ENCODE measurements around the gene MR1. TPM values are rescaled to one million over a fixed set of nuclear protein-coding genes. Genes with fewer than 3 reads are reported as not detected.

Gene MR1
- total RNA-seq, 2 donors from 2014 or later: 26.9 to 70.4 TPM

- no peak for DNase-seq (ENCODE audit: low spot score)
- Mint-ChIP-seq H3K4me3 (peak overlapping the region; percentile 97), H3K36me3 (peaks cover 50% of the 10 kb centered on the region), H3K4me1 (ENCODE audit: low read depth in 2 of 2) (peaks cover 42 to 66% of the 10 kb centered on the region in 2 donors), H3K9me3 (no peaks in the 10 kb centered on the region), H3K27ac (peak overlapping the region; percentile 3 to 98), H3K27me3 (no peaks in the 10 kb centered on the region)
- no peak for ATAC-seq
Measured at GRCh38 chr1:181092883-181093458, 59.2 kb downstream of the MR1 start.

- Mint-ChIP-seq H3K36me3 (peaks cover 43% of the 10 kb centered on the region), H3K27ac (peak overlapping the region; percentile 11 to 61), H3K4me1 (ENCODE audit: low read depth in 2 of 2) (peaks cover 53 to 75% of the 10 kb centered on the region in 2 donors), H3K27me3 (no peaks in the 10 kb centered on the region), H3K9me3 (no peaks in the 10 kb centered on the region), H3K4me3 (peak overlapping the region; percentile 37)
- no peak for DNase-seq (ENCODE audit: low spot score)
- ATAC-seq: no peak
Measured at GRCh38 chr1:181094416-181095212, 60.8 kb downstream of the MR1 start.

GRCh38 chr1:181095260-181095659 is 61.5 kb downstream of the MR1 start:
- H3K36me3 Mint-ChIP-seq: peaks cover 37% of the 10 kb centered on the region
- H3K4me3 Mint-ChIP-seq: peak overlapping the region; percentile 20
- no peaks in the 10 kb centered on the region for H3K9me3 Mint-ChIP-seq
- DNase-seq (ENCODE audit: low spot score) (no peak), ATAC-seq (no peak)
- H3K4me1 Mint-ChIP-seq (ENCODE audit: low read depth in 2 of 2): peaks cover 53 to 74% of the 10 kb centered on the region in 2 donors
- H3K27me3 Mint-ChIP-seq: no peaks in the 10 kb centered on the region
- no peak overlapping the region for H3K27ac Mint-ChIP-seq

- H3K36me3 Mint-ChIP-seq: peaks cover 32% of the 10 kb centered on the region
- no peaks in the 10 kb centered on the region for H3K27me3 Mint-ChIP-seq
- no peak for DNase-seq (ENCODE audit: low spot score)
- no peaks in the 10 kb centered on the region for H3K9me3 Mint-ChIP-seq
- no peak overlapping the region for H3K27ac Mint-ChIP-seq
- ATAC-seq: no peak
- no peak overlapping the region for H3K4me3 Mint-ChIP-seq
- peaks cover 58 to 79% of the 10 kb centered on the region in 2 donors for H3K4me1 Mint-ChIP-seq (ENCODE audit: low read depth in 2 of 2)
Measured at GRCh38 chr1:181095763-181096184, 62.0 kb downstream of the MR1 start.

- H3K27ac Mint-ChIP-seq: no peak overlapping the region
- H3K4me3 Mint-ChIP-seq: no peak overlapping the region
- H3K9me3 Mint-ChIP-seq: no peaks in the 10 kb centered on the region
- H3K4me1 Mint-ChIP-seq (ENCODE audit: low read depth in 2 of 2): peaks cover 52 to 83% of the 10 kb centered on the region in 2 donors
- H3K36me3 Mint-ChIP-seq: peaks cover 17% of the 10 kb centered on the region
- ATAC-seq: no peak
- no peaks in the 10 kb centered on the region for H3K27me3 Mint-ChIP-seq
- no peak for DNase-seq (ENCODE audit: low spot score)
Measured at GRCh38 chr1:181097242-181097641, 63.5 kb downstream of the MR1 start.

- Mint-ChIP-seq H3K4me3 (peak overlapping the region; percentile 83), H3K4me1 (ENCODE audit: low read depth in 2 of 2) (peaks cover 54 to 82% of the 10 kb centered on the region in 2 donors), H3K27ac (peak overlapping the region; percentile 76 to 90), H3K9me3 (no peaks in the 10 kb centered on the region), H3K27me3 (no peaks in the 10 kb centered on the region), H3K36me3 (peaks cover 2% of the 10 kb centered on the region)
- ATAC-seq (peak; percentile 78 to 84), DNase-seq (ENCODE audit: low spot score) (no peak)
Measured at GRCh38 chr1:181099152-181100014, 65.6 kb downstream of the MR1 start.

- Mint-ChIP-seq H3K36me3 (no peaks in the 10 kb centered on the region), H3K4me1 (ENCODE audit: low read depth in 2 of 2) (peaks cover 59 to 77% of the 10 kb centered on the region in 2 donors), H3K27ac (peak overlapping the region; percentile 76 to 90), H3K4me3 (peak overlapping the region; percentile 83), H3K9me3 (no peaks in the 10 kb centered on the region), H3K27me3 (no peaks in the 10 kb centered on the region)
- ATAC-seq (no peak), DNase-seq (ENCODE audit: low spot score) (no peak)
Measured at GRCh38 chr1:181100015-181100905, 66.5 kb downstream of the MR1 start.

GRCh38 chr1:181100934-181101333 is 67.2 kb downstream of the MR1 start:
- peak overlapping the region; percentile 83 for H3K4me3 Mint-ChIP-seq
- ATAC-seq (no peak), DNase-seq (ENCODE audit: low spot score) (no peak)
- no peaks in the 10 kb centered on the region for H3K36me3 Mint-ChIP-seq
- peaks cover 63 to 75% of the 10 kb centered on the region in 2 donors for H3K4me1 Mint-ChIP-seq (ENCODE audit: low read depth in 2 of 2)
- H3K27ac Mint-ChIP-seq: peak overlapping the region; percentile 7 to 90
- no peaks in the 10 kb centered on the region for H3K9me3 Mint-ChIP-seq
- H3K27me3 Mint-ChIP-seq: peaks cover 0 to 4% of the 10 kb centered on the region in 2 donors

- Mint-ChIP-seq H3K27ac (peak overlapping the region; percentile 7 to 90), H3K4me1 (ENCODE audit: low read depth in 2 of 2) (peaks cover 67 to 71% of the 10 kb centered on the region in 2 donors), H3K36me3 (no peaks in the 10 kb centered on the region), H3K4me3 (no peak overlapping the region), H3K9me3 (no peaks in the 10 kb centered on the region), H3K27me3 (peaks cover 0 to 8% of the 10 kb centered on the region in 2 donors)
- DNase-seq (ENCODE audit: low spot score) (no peak), ATAC-seq (no peak)
Measured at GRCh38 chr1:181101581-181102226, 67.9 kb downstream of the MR1 start.

GRCh38 chr1:181102841-181103240 is 69.1 kb downstream of the MR1 start:
- Mint-ChIP-seq H3K4me1 (ENCODE audit: low read depth in 2 of 2) (peaks cover 61 to 64% of the 10 kb centered on the region in 2 donors), H3K4me3 (no peak overlapping the region), H3K36me3 (no peaks in the 10 kb centered on the region), H3K27ac (peak overlapping the region in 1 of 2 donors; percentile 46), H3K27me3 (peaks cover 0 to 15% of the 10 kb centered on the region in 2 donors), H3K9me3 (no peaks in the 10 kb centered on the region)
- DNase-seq (ENCODE audit: low spot score) (no peak), ATAC-seq (no peak)

- DNase-seq (ENCODE audit: low spot score) (no peak), ATAC-seq (no peak)
- H3K9me3 Mint-ChIP-seq: no peaks in the 10 kb centered on the region
- H3K4me1 Mint-ChIP-seq (ENCODE audit: low read depth in 2 of 2): peaks cover 57 to 58% of the 10 kb centered on the region in 2 donors
- H3K4me3 Mint-ChIP-seq: no peak overlapping the region
- no peaks in the 10 kb centered on the region for H3K36me3 Mint-ChIP-seq
- H3K27me3 Mint-ChIP-seq: peaks cover under 1 to 21% of the 10 kb centered on the region in 2 donors
- H3K27ac Mint-ChIP-seq: peak overlapping the region in 1 of 2 donors; percentile 46
Measured at GRCh38 chr1:181103399-181103798, 69.6 kb downstream of the MR1 start.

GRCh38 chr1:181104042-181104789 is 70.4 kb downstream of the MR1 start:
- H3K36me3 Mint-ChIP-seq: no peaks in the 10 kb centered on the region
- DNase-seq (ENCODE audit: low spot score): no peak
- peak overlapping the region; percentile 90 for H3K4me3 Mint-ChIP-seq
- H3K27ac Mint-ChIP-seq: peak overlapping the region; percentile 70 to 75
- no peak for ATAC-seq
- H3K9me3 Mint-ChIP-seq: no peaks in the 10 kb centered on the region
- H3K27me3 Mint-ChIP-seq: peaks cover 4 to 26% of the 10 kb centered on the region in 2 donors
- peaks cover 50 to 52% of the 10 kb centered on the region in 2 donors for H3K4me1 Mint-ChIP-seq (ENCODE audit: low read depth in 2 of 2)
